ENCODE data around the gene FRAT2.

The FRAT2 gene

DNA sequence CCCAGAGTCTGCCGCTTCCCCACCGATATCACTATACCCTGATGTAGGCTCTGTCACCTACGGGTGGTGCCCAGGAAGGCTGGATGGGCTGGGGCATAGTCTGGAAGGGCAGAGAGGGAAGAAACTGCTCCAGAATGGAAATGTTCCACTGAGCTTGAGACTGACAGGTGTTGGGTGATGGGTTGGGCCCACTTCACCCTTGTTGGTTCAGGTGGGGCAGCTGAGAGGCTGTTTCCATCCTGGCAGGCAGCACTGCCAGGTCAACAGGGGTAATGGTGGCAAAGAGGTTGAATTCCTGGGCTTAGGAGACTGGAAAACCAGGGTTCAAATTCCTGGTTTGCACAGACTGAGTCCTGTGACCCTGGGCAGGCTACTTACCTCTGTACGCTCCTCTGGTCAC, 28.5 kb upstream of the FRAT2 start:
- FAIRE-seq (no peak), DNase-seq (ENCODE audit: insufficient read length, low spot score) (no peak)
- TF ChIP-seq, protein P1, sequence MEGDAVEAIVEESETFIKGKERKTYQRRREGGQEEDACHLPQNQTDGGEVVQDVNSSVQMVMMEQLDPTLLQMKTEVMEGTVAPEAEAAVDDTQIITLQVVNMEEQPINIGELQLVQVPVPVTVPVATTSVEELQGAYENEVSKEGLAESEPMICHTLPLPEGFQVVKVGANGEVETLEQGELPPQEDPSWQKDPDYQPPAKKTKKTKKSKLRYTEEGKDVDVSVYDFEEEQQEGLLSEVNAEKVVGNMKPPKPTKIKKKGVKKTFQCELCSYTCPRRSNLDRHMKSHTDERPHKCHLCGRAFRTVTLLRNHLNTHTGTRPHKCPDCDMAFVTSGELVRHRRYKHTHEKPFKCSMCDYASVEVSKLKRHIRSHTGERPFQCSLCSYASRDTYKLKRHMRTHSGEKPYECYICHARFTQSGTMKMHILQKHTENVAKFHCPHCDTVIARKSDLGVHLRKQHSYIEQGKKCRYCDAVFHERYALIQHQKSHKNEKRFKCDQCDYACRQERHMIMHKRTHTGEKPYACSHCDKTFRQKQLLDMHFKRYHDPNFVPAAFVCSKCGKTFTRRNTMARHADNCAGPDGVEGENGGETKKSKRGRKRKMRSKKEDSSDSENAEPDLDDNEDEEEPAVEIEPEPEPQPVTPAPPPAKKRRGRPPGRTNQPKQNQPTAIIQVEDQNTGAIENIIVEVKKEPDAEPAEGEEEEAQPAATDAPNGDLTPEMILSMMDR (IDR thresholded peaks at IDR 0.05; ENCODE audit: insufficient read depth, missing control alignments): no peak

DNA sequence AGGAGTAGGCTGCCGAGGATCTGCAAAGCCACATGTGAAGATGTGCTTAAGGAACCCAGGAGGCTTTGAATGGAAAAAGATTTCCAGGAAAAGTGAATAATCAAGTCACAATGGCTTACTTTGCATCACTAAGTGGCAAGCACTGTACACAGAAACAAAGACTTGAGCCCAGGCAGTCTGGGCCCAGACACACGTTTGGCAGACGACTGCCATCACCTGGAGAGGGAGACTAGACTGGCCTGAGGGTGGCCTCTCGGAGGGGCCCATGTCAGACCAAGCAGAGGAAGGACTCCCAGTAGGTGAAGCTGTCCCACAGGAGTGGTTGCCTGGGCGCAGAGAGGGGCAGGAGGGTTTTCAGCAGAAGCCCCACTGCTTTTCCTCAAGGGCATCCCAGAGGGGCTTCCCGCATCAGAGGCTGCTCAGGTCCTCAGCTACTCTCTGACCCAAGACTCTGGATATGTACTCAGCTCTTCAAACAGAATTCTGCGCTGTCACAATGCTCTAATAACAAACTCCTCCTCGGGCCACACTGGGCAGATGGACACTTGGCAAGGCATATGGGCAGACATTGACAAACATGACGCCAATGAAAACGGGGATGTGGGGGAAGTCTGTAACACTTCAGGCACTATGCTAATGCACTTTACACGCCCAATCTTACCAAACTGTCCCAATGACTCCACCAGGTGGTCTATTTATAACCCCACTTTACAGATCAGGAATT, 27.9 kb upstream of the FRAT2 start:
- DNase-seq (ENCODE audit: insufficient read length, low spot score) (no peak), FAIRE-seq (no peak)

DNA sequence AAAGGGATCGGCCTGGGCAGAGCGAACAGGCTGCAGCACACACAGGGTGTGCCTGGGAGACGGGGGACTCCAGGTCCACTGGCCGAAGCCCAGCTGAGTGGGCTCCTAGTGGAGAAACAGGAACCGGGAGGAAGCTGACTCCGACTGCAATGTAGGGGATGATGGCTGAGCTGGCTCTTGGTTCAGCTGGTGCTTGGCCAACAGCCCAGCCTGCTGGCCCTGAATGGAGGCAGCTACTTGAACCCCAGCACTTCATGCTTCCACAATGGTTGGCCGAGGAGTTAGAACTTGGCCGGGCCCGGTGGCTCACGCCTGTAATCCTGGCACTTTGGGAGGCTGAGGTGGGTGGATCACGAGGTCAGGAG, 27.0 kb upstream of the FRAT2 start:
- no peak for FAIRE-seq
- TF ChIP-seq, protein P1 (IDR thresholded peaks at IDR 0.05; ENCODE audit: insufficient read depth, missing control alignments): no peak

More for the DNA sequence above, 27.9 kb upstream of the FRAT2 start:
- TF ChIP-seq, protein P1 (IDR thresholded peaks at IDR 0.05; ENCODE audit: insufficient read depth, missing control alignments): no peak

DNA sequence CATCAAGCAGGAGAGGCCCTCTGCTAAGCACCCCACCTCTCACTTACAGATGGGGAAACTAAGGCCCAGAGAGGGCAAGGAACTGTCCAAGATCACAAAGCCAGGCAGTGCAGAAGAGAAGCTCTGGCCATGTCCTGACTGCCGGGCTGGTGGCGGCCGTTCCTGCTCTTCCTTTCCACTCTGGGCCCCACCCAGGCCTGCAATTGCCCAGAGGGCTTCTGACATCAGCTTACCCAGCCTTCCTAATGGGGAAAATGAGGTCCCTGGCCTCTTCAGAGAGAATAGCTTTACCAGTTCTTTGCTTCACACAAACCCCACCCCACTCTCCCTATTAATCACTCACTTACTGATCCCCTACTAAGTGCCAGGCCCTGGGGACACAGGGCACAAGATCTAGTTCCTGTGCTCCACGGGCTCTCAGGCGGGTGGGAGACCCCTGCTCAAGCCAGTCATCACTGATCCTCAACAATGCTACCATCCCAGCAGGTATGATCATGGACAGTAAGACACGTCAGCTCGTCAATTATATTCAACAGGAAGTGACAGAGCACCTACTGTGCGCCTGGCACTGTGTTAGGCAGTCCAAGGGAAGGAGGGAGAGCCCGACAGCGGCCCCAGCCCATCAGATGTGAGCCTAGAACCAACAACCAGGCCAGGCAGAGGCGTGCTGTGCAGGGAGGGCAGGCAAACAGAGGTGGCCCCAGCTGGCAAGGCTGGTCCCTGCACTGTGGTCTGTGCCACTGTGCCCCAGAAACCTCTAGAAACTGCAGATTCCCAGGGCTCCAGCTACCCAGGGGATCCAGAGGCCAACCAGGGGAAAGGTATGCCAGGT, 26.4 kb upstream of the FRAT2 start:
- FAIRE-seq: no peak

More for the DNA sequence above, 27.0 kb upstream of the FRAT2 start:
- DNase-seq (ENCODE audit: insufficient read length, low spot score): no peak

DNA sequence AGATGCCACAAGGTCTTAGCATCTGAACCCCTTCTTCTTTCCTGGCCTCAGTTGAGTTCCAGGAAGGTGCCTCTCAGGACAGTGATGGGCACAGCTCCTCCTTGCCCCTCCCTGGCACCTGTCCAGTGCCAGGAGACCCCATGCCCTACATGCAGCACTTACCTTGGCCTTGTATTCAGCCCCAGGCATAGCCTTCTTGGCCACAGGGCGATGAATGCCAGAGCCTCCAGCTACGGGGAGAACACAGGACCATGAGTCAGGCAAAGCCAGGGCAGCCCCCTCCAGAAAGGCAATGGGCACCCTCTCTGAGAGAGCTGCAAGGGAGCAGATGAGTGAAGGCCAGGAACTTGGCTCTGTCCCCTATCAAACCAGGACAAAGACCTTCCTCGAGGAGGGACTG, 24.3 kb upstream of the FRAT2 start:
- FAIRE-seq (no peak), DNase-seq (ENCODE audit: insufficient read length, low spot score) (no peak)
- TF ChIP-seq, protein P1 (IDR thresholded peaks at IDR 0.05; ENCODE audit: insufficient read depth, missing control alignments): no peak

More for the DNA sequence above, 26.4 kb upstream of the FRAT2 start:
- DNase-seq (ENCODE audit: insufficient read length, low spot score): no peak
- TF ChIP-seq, protein P1 (IDR thresholded peaks at IDR 0.05; ENCODE audit: insufficient read depth, missing control alignments): no peak

DNA sequence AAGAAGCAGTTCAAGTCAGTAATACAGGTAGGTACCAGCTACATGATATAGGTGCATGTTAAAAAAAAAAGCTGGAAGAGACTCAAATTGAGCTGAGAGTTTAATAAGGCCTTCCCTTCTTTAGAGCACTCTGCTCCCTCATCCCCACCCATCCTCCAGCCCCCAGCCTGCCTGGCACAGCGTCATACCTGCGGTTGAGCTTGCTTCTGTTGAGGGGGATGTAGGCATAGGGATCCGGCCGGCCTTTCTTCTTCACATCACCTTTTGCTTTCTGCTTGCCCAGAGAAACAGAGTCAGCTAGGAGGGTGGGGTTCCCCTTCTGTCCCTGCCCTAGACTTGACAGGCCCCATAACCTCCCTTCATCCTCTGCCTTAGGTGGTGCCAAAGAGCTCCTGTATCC, 23.8 kb upstream of the FRAT2 start:
- DNase-seq (ENCODE audit: insufficient read length, low spot score) (no peak), FAIRE-seq (no peak)
- TF ChIP-seq, protein P1 (IDR thresholded peaks at IDR 0.05; ENCODE audit: insufficient read depth, missing control alignments): no peak

DNA sequence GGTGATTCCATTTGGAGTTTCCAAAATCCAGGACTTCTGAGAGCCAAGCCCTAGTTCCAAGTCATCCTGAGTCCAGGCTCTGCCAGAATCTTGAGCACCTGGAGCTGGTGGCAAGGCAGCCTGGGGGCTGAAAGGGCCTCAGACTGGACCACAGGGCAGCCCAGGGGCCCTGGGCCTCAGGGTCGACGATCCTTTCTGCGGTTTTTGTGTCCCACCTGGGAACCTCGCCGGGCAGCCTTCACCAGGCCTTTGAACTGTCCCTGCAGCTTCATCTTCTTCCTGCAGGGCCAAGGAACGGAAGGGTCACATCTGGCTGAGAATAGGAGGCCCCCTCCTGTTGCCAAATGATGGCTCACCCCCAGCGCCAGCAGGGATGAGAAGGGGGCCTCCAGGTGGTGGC, 22.4 kb upstream of the FRAT2 start:
- TF ChIP-seq, protein P1 (IDR thresholded peaks at IDR 0.05; ENCODE audit: insufficient read depth, missing control alignments): no peak
- DNase-seq (ENCODE audit: insufficient read length, low spot score) (no peak), FAIRE-seq (no peak)
